H1 (cell line): ENCODE data around the gene POU2F2. TPM values are rescaled to one million over a fixed set of nuclear protein-coding genes. Genes with fewer than 3 reads are reported as not detected.

Experiments used
- CTCF ChIA-PET: fragments of 300-600 bp; sonication (Branson Sonifier 250); formaldehyde crosslinking; loops from one replicate; lab custom pipeline; 2021; ENCODE audit not compliant: partially characterized antibody; lab: Charles Lee
- POLR2A ChIA-PET: fragments of 300-600 bp; sonication (Branson Sonifier 250); formaldehyde crosslinking; loops from one replicate; lab custom pipeline; 2021; ENCODE audit warnings: inconsistent platforms; ENCODE audit not compliant: partially characterized antibody; lab: Charles Lee
- DNase-seq, 2 experiments: peaks; one replicate each; pipeline versions ENCODE4 v3.0.0 to v3.0.0-alpha.2; 2010 to 2022; ENCODE audit warnings: low spot score in 2 of 2, low read depth in 1 of 2, mixed read lengths in 1 of 2
- FAIRE-seq: peaks from 2 replicates; lab custom pipeline; 2011; peaks lifted over from hg19 to GRCh38; lab: Jason Lieb, UNC
- H2AFZ ChIP-seq: 2 replicates; pipeline ENCODE4 v1.8.1; 2012; ENCODE audit warnings: low read length, inconsistent platforms
- H2AK5ac ChIP-seq: 2 replicates; pipeline ENCODE4 v1.6.1; 2013; ENCODE audit warnings: low read depth, low read length
- H2BK120ac ChIP-seq: replicated peaks from 2 replicates; pipeline ENCODE3; 2013; ENCODE audit warnings: low read depth, low read length, inconsistent platforms
- H2BK12ac ChIP-seq: 2 replicates; pipeline ENCODE4 v1.6.1; 2013; ENCODE audit warnings: low read depth, low read length
- H2BK15ac ChIP-seq: 2 replicates; pipeline ENCODE4 v1.6.1; 2013; ENCODE audit warnings: low read length
- H2BK20ac ChIP-seq: 2 replicates; pipeline ENCODE4 v1.6.1; 2013; ENCODE audit warnings: low read length
- H2BK5ac ChIP-seq: 2 replicates; pipeline ENCODE4 v1.6.1; 2013; ENCODE audit warnings: low read depth, low read length
- H3K14ac ChIP-seq: 2 replicates; pipeline ENCODE4 v1.6.1; 2013; ENCODE audit warnings: inconsistent platforms; ENCODE audit not compliant: insufficient read length
- H3K18ac ChIP-seq: 2 replicates; pipeline ENCODE4 v1.6.1; 2013; ENCODE audit warnings: low read length; ENCODE audit errors: extremely low read depth
- H3K23ac ChIP-seq: 2 replicates; pipeline ENCODE4 v1.6.1; 2013; ENCODE audit warnings: inconsistent platforms; ENCODE audit not compliant: insufficient read length
- H3K23me2 ChIP-seq: 2 replicates; pipeline ENCODE4 v1.6.1; 2013; ENCODE audit warnings: low read depth, low read length
- H3K27ac ChIP-seq: 2 replicates; pipeline ENCODE4 v1.6.1; 2011; ENCODE audit warnings: low read depth, low read length, inconsistent platforms
- H3K27me3 ChIP-seq, 4 experiments: replicated peaks in 1 of 4; 1 replicate in 1 of 4; 2 replicates in 3 of 4; pipeline versions ENCODE4 v1.6.1 to v1.8.1; 2011 to 2013; ENCODE audit warnings: low read length in 3 of 4, mild to moderate bottlenecking in 3 of 4, inconsistent platforms in 2 of 4, mixed read lengths in 2 of 4, moderate library complexity in 1 of 4; ENCODE audit not compliant: control insufficient read depth in 3 of 4, insufficient read depth in 3 of 4; ENCODE audit errors: extremely low read depth in 1 of 4
- H3K36me3 ChIP-seq, 4 experiments: 2 replicates each; pipeline versions ENCODE4 v1.6.1 to v1.8.1; 2011 to 2013; ENCODE audit warnings: mild to moderate bottlenecking in 4 of 4, low read length in 3 of 4, moderate library complexity in 2 of 4, control low read depth in 1 of 4, inconsistent platforms in 1 of 4; ENCODE audit not compliant: insufficient read depth in 4 of 4, control insufficient read depth in 2 of 4
- H3K4ac ChIP-seq: replicated peaks from 2 replicates; pipeline ENCODE3; 2013; ENCODE audit warnings: low read length, low read depth, mixed read lengths, inconsistent platforms; ENCODE audit not compliant: insufficient read length
- H3K4me1 ChIP-seq, 4 experiments: replicated peaks in 1 of 4; 1 replicate in 1 of 4; 2 replicates in 3 of 4; pipeline versions ENCODE4 v1.6.1 to v1.8.1; 2011 to 2013; ENCODE audit warnings: low read length in 3 of 4, inconsistent platforms in 2 of 4, mixed read lengths in 1 of 4; ENCODE audit not compliant: insufficient read depth in 4 of 4, control insufficient read depth in 3 of 4
- H3K4me2 ChIP-seq, 2 experiments: 2 replicates each; pipeline versions ENCODE4 v1.6.1 to v1.8.1; 2011 to 2013; ENCODE audit warnings: low read depth in 2 of 2, low read length in 2 of 2, control low read depth in 1 of 2, inconsistent platforms in 1 of 2, mild to moderate bottlenecking in 1 of 2; ENCODE audit not compliant: insufficient read depth in 1 of 2
- H3K4me3 ChIP-seq, 4 experiments: fragments of 200-600, 300-600 bp in 1 of 4; sonication (generic), shearing (Covaris generic), sonication (Bioruptor Twin) in 1 of 4; 2 replicates each; pipeline versions ENCODE4 v1.5.1 to v1.8.1; 2011 to 2016; ENCODE audit warnings: low read length in 4 of 4, low read depth in 3 of 4, control low read depth in 2 of 4, inconsistent platforms in 2 of 4, mild to moderate bottlenecking in 2 of 4, mixed read lengths in 1 of 4, moderate library complexity in 1 of 4; ENCODE audit not compliant: insufficient read depth in 2 of 4; ENCODE audit errors: extremely low read depth in 1 of 4
- H3K56ac ChIP-seq: replicated peaks from 2 replicates; pipeline ENCODE3; 2013; ENCODE audit warnings: low read depth, mild to moderate bottlenecking, mixed read lengths, low read length, inconsistent platforms; ENCODE audit not compliant: insufficient read length
- H3K79me1 ChIP-seq: 2 replicates; pipeline ENCODE4 v1.6.1; 2013; ENCODE audit warnings: low read depth, low read length, control low read depth
- H3K79me2 ChIP-seq, 2 experiments: 2 replicates each; pipeline versions ENCODE4 v1.6.1 to v1.8.1; 2012 to 2013; ENCODE audit warnings: low read length in 2 of 2, mild to moderate bottlenecking in 2 of 2, inconsistent platforms in 1 of 2; ENCODE audit not compliant: insufficient read depth in 2 of 2, control insufficient read depth in 1 of 2
- H3K9ac ChIP-seq, 4 experiments: replicated peaks in 1 of 4; 1 replicate in 1 of 4; 2 replicates in 3 of 4; pipeline versions ENCODE4 v1.6.1 to v1.8.1; 2011 to 2013; ENCODE audit warnings: low read depth in 3 of 4, low read length in 3 of 4, control low read depth in 2 of 4, mild to moderate bottlenecking in 2 of 4, moderate library complexity in 2 of 4, inconsistent platforms in 1 of 4; ENCODE audit errors: extremely low read depth in 1 of 4
- H3K9me3 ChIP-seq, 2 experiments: 2 replicates each; pipeline versions ENCODE4 v1.6.1 to v1.8.1; 2012 to 2013; ENCODE audit warnings: mild to moderate bottlenecking in 2 of 2, moderate library complexity in 2 of 2, control low read depth in 1 of 2, inconsistent platforms in 1 of 2, low read depth in 1 of 2, low read length in 1 of 2, mixed read lengths in 1 of 2; ENCODE audit not compliant: insufficient read depth in 2 of 2
- H4K20me1 ChIP-seq, 2 experiments: replicated peaks in 1 of 2; 2 replicates each; pipeline versions ENCODE3 to v1.8.1; 2011 to 2013; ENCODE audit warnings: inconsistent platforms in 2 of 2, low read length in 2 of 2, mild to moderate bottlenecking in 1 of 2; ENCODE audit not compliant: insufficient read depth in 2 of 2, control insufficient read depth in 1 of 2
- H4K5ac ChIP-seq: 2 replicates; pipeline ENCODE4 v1.6.1; 2013; ENCODE audit warnings: low read length, low read depth, mixed read lengths, inconsistent platforms; ENCODE audit not compliant: insufficient read length
- H4K8ac ChIP-seq: 2 replicates; pipeline ENCODE4 v1.8.0; 2013; ENCODE audit warnings: mild to moderate bottlenecking, moderate library complexity, low read length, inconsistent platforms; ENCODE audit not compliant: insufficient read depth; ENCODE audit errors: extremely low read depth
- H4K91ac ChIP-seq: replicated peaks from 2 replicates; pipeline ENCODE3; 2013; ENCODE audit warnings: low read length, mixed read lengths, inconsistent platforms; ENCODE audit not compliant: insufficient read length
- CBX5 ChIP-seq: fragments of 300-800, 300-1000 bp; sonication (generic); IDR thresholded peaks from 2 replicates; pipeline ENCODE4 v1.7.1; 2016; ENCODE audit warnings: antibody characterized with exemption, low read length, low read depth
- EGR1 ChIP-seq: IDR thresholded peaks from 2 replicates; pipeline ENCODE4 v1.6.1; 2011; ENCODE audit warnings: low read depth, low read length, borderline replicate concordance
- EP300 ChIP-seq, 2 experiments: IDR thresholded peaks; 1 replicate in 1 of 2; 2 replicates in 1 of 2; pipeline ENCODE4 v1.6.1; 2011 to 2012; ENCODE audit warnings: low read depth in 2 of 2, low read length in 2 of 2, mild to moderate bottlenecking in 2 of 2, borderline replicate concordance in 1 of 2, inconsistent platforms in 1 of 2, moderate library complexity in 1 of 2
- JUN ChIP-seq: IDR thresholded peaks from 2 replicates; pipeline ENCODE4 v1.6.1; 2011; ENCODE audit warnings: low read depth, mild to moderate bottlenecking, improper control_type of control experiment, low read length
- POLR2A ChIP-seq, 2 experiments: IDR thresholded peaks; 1 replicate in 1 of 2; 2 replicates in 1 of 2; pipeline ENCODE4 v1.6.1; 2011; ENCODE audit warnings: low read depth in 2 of 2, low read length in 2 of 2, mild to moderate bottlenecking in 2 of 2; ENCODE audit errors: control extremely low read depth in 1 of 2
- WGBS, 2 experiments: shearing (Covaris generic) in 1 of 2; methylation state at CpG; one replicate each; pipeline versions ENCODE4 v1.1.6 to v1.1.7; 2013 to 2015; ENCODE audit warnings: low lambda C conversion rate in 2 of 2, mixed read lengths in 2 of 2, inconsistent platforms in 1 of 2, low coverage in 1 of 2, missing lambda C conversion rate in 1 of 2; ENCODE audit not compliant: insufficient replicate concordance in 2 of 2, insufficient coverage in 1 of 2, insufficient read length in 1 of 2; ENCODE audit errors: extremely low coverage in 1 of 2, missing lambda C conversion rate in 1 of 2; 5-methylcytosine and 5-hydroxymethylcytosine counted together
- polyA plus RNA-seq, 7 experiments: library from polyadenylated mRNA; depleted of rRNA in 3 of 7; stranded (reverse) in 5 of 7; unstranded in 2 of 7; fragments of >200 nt in 5 of 7; fragments of 200-250 nt in 2 of 7; gene quantifications; 1 replicate in 5 of 7; 2 replicates in 1 of 7; 4 replicates in 1 of 7; pipeline versions ENCODE4 v1.2.1 to v1.2.3, GENCODE V29; 2011 to 2013; ENCODE audit warnings: missing spikeins in 2 of 7, mixed read lengths in 2 of 7
- total RNA-seq: library from RNA; stranded (reverse); fragmentation: NEBNext Ultra II Directional; extraction: Animal tissue kit (Norgen Biotek cat#: 25700); gene quantifications from 2 replicates; pipeline ENCODE4 v1.2.1, GENCODE V29; 2021
- TF ChIP-seq, protein P1 (sequence below): IDR thresholded peaks from 2 replicates; pipeline ENCODE4 v1.6.1; 2012; ENCODE audit warnings: low read length, inconsistent platforms
- TF ChIP-seq, protein P2 (sequence below), 3 experiments: IDR thresholded peaks; 1 replicate in 2 of 3; 2 replicates in 1 of 3; pipeline versions ENCODE4 v1.5.1 to v1.6.1; 2011; ENCODE audit warnings: low read length in 3 of 3, mild to moderate bottlenecking in 3 of 3, inconsistent platforms in 2 of 3, low read depth in 1 of 3, moderate library complexity in 1 of 3; ENCODE audit not compliant: insufficient read depth in 1 of 3; ENCODE audit errors: control extremely low read depth in 1 of 3

The POU2F2 gene
- total and polyA plus RNA-seq, 2 of the 8 experiments (the other 6 are each of a cell fraction or from before 2014, with no cell fraction given), result 5.0 to 6.1 TPM

DNA sequence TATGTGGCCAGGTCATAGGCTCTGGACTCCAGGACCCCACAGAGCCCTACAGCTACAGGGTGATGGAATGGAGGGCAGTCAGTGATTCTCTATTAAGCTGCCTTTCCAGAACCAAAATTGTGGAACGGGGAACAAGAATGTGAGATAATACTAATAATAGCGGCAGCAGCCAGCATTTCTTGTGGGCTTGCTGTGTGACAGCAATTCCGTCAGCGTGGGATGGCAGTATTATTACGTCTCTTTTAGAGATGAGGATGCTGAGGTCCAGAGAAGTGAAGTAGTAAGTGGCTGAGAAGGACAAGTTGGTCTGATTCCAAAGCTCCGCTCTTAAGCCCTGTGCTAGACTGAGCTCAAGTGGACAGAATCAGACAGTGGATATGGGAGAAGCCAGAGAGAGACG lies 86.7 kb downstream of the POU2F2 start:
- H3K36me3 ChIP-seq, result peaks cover 10 to 39% (median 36%) of the 10 kb centered on the region in 4 experiments
- H3K4me1 ChIP-seq, result no peaks in the 10 kb centered on the region
- H2AK5ac ChIP-seq, result no peak overlapping the region
- no peak overlapping the region for H3K4ac ChIP-seq
- H3K9ac ChIP-seq, result no peak overlapping the region
- H3K4me3 ChIP-seq, result no peak overlapping the region
- no peak overlapping the region for H3K27ac ChIP-seq
- H2BK12ac ChIP-seq, result no peak overlapping the region
- no peak overlapping the region for H3K4me2 ChIP-seq
- H3K56ac ChIP-seq, result no peak overlapping the region
- H2BK5ac ChIP-seq, result no peak overlapping the region
- H2BK120ac ChIP-seq, result no peak overlapping the region
- no peak overlapping the region for H2AFZ ChIP-seq
- H3K79me1 ChIP-seq, result no peaks in the 10 kb centered on the region
- DNase-seq (no peak), FAIRE-seq (no peak)
- H3K79me2 ChIP-seq, result no peaks in the 10 kb centered on the region
- POLR2A ChIA-PET, result interaction anchor here (0.6 to 3.0 kb wide), 5 partner anchors 8 to 185 kb away, joined by 3 to 10 read pairs (median 3); partner anchors contain the start of gene RPS19
- no peak overlapping the region for H2BK15ac ChIP-seq
- H2BK20ac ChIP-seq, result no peak overlapping the region
- CTCF ChIA-PET, result interaction anchor here (0.6 to 2.5 kb wide), 5 partner anchors 11 to 63 kb away, joined by 3 to 12 read pairs (median 4); no protein-coding TSS in a partner anchor
- H4K8ac ChIP-seq, result no peak overlapping the region
- TF ChIP-seq JUN (no peak), POLR2A (IDR thresholded peaks at IDR 0.05; ENCODE audit: control extremely low read depth in 1 of 2, low read depth in 2 of 2, low read length in 2 of 2) (no peak), EGR1 (no peak), CBX5 (no peak), EP300 (IDR thresholded peaks at IDR 0.05; ENCODE audit: borderline replicate concordance in 1 of 2, low read depth in 2 of 2, low read length in 2 of 2) (no peak)
- TF ChIP-seq, protein P1, sequence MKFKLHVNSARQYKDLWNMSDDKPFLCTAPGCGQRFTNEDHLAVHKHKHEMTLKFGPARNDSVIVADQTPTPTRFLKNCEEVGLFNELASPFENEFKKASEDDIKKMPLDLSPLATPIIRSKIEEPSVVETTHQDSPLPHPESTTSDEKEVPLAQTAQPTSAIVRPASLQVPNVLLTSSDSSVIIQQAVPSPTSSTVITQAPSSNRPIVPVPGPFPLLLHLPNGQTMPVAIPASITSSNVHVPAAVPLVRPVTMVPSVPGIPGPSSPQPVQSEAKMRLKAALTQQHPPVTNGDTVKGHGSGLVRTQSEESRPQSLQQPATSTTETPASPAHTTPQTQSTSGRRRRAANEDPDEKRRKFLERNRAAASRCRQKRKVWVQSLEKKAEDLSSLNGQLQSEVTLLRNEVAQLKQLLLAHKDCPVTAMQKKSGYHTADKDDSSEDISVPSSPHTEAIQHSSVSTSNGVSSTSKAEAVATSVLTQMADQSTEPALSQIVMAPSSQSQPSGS, result no peak
- TF ChIP-seq, protein P2, sequence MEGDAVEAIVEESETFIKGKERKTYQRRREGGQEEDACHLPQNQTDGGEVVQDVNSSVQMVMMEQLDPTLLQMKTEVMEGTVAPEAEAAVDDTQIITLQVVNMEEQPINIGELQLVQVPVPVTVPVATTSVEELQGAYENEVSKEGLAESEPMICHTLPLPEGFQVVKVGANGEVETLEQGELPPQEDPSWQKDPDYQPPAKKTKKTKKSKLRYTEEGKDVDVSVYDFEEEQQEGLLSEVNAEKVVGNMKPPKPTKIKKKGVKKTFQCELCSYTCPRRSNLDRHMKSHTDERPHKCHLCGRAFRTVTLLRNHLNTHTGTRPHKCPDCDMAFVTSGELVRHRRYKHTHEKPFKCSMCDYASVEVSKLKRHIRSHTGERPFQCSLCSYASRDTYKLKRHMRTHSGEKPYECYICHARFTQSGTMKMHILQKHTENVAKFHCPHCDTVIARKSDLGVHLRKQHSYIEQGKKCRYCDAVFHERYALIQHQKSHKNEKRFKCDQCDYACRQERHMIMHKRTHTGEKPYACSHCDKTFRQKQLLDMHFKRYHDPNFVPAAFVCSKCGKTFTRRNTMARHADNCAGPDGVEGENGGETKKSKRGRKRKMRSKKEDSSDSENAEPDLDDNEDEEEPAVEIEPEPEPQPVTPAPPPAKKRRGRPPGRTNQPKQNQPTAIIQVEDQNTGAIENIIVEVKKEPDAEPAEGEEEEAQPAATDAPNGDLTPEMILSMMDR (IDR thresholded peaks at IDR 0.05; ENCODE audit: control extremely low read depth in 1 of 3, insufficient read depth in 1 of 3, low read depth in 1 of 3, low read length in 3 of 3), result no peak
- H3K23ac ChIP-seq, result no peak overlapping the region
- no peaks in the 10 kb centered on the region for H3K27me3 ChIP-seq
- no peak overlapping the region for H3K18ac ChIP-seq
- no peaks in the 10 kb centered on the region for H3K9me3 ChIP-seq
- no peaks in the 10 kb centered on the region for H3K23me2 ChIP-seq
- 82% methylated on average over 7 of the region's 7 CpGs; no CpG with 5 or more reads in 1 of the 2 experiments for WGBS, 2 experiments
- no peak overlapping the region for H3K14ac ChIP-seq
- peaks cover 3 to 6% of the 10 kb centered on the region in 2 experiments for H4K20me1 ChIP-seq
- H4K91ac ChIP-seq, result no peak overlapping the region
- H4K5ac ChIP-seq, result no peak overlapping the region
